H7 (cell line): ENCODE data around the gene RNF2. TPM values are rescaled to one million over a fixed set of nuclear protein-coding genes. Genes with fewer than 3 reads are reported as not detected.
"Not testable (repeated sequence)": the region's sequence is repeated elsewhere in the genome, so short reads cannot be mapped to it uniquely, and the experiment has no call there.

Source experiments
- DNase-seq: peaks from one replicate; pipeline ENCODE4 v3.0.0; 2012
- H3K27me3 ChIP-seq: 2 replicates; pipeline ENCODE4 v1.6.0; 2011; ENCODE audit warnings: mild to moderate bottlenecking, low read length; ENCODE audit not compliant: control insufficient read depth, insufficient read depth
- H3K36me3 ChIP-seq: replicated peaks from 2 replicates; pipeline ENCODE4 v1.5.1; 2011; ENCODE audit warnings: low read length; ENCODE audit not compliant: control insufficient read depth, insufficient read depth
- H3K4me3 ChIP-seq: 2 replicates; pipeline ENCODE4 v1.5.1; 2011; ENCODE audit warnings: low read depth, mild to moderate bottlenecking, control low read depth, low read length, moderate library complexity; ENCODE audit not compliant: insufficient read depth
- total RNA-seq: library from RNA; depleted of rRNA; stranded (reverse); fragments of >200 nt; shearing (Covaris generic); gene quantifications from 2 replicates; pipeline ENCODE4 v1.2.3, GENCODE V29; 2014

The RNF2 gene
- total RNA-seq, 1 experiment from 2014 or later: 41.3 TPM

DNA sequence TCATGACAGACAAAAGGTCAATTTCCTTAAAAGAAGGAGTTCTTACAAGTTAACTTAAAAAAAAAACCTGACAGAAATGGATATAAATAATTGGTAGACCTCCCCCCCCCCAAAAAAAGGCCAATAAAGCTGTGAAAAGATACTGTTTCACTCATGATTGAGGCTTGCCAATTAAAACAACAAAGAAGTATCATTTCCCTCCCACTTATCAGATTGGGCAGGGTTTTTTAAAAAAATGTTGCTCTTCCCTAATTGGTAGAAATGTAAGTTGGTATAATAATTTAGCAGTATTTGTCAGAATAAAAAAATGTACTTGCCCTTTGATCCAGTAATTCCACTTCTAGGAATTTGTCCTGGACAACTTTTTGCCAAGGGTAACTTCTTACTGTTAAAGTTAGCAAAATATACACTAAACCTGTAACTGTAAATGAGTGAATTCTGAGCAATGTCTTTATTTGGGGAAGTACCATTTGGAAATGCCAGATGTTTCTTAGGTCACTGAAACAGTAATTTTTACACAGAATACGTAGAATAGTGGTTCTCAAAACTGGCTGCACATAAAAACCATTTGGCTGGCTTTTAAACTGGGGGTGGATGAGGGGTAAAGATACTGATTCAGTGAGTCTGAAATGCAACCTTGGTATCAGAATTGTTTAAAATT is 17.5 kb downstream of the RNF2 start:
- no peak overlapping the region for H3K4me3 ChIP-seq
- no peaks in the 10 kb centered on the region for H3K36me3 ChIP-seq
- no peak for DNase-seq
- H3K27me3 ChIP-seq: no peaks in the 10 kb centered on the region

DNA sequence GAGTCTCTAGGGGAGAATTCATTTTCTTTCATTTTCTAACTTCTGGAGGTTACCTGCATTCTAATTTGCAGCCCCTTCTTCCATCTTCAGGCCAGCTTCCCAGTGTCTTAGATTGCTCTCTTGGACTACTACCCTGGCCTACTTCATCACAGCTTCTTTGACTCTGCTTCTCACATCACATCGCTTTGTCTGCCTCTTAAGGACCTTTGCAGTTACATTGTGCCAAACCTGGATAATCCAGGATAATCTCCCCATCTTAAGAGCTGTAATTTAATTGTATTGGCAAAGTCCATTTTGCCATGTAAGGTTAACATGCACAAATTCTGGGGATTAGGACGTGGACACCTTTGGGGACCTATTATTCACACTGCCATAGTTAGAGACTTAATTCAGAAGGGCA is 18.4 kb downstream of the RNF2 start:
- no peaks in the 10 kb centered on the region for H3K27me3 ChIP-seq
- H3K4me3 ChIP-seq: no peak overlapping the region
- H3K36me3 ChIP-seq: no peaks in the 10 kb centered on the region
- no peak for DNase-seq

DNA sequence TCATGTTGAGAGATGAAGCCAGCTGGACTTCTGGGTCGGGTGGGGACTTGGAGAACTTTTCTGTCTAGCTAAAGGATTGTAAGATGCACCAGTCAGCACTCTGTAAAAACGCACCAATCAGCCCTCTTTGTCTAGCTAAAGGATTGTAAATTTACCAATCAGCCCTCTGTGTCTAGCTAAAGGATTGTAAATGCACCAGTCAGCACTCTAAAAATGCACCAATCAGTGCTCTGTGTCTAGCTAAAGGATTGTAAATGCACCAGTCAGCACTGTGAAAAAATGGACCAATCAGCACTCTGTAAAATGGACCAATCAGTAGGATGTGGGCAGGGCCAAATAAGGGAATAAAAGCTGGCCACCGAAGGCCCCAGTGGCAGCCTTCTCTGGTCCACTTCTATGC is 19.6 kb downstream of the RNF2 start:
- not testable (repeated sequence) for H3K36me3 ChIP-seq, H3K4me3 ChIP-seq, DNase-seq, H3K27me3 ChIP-seq

DNA sequence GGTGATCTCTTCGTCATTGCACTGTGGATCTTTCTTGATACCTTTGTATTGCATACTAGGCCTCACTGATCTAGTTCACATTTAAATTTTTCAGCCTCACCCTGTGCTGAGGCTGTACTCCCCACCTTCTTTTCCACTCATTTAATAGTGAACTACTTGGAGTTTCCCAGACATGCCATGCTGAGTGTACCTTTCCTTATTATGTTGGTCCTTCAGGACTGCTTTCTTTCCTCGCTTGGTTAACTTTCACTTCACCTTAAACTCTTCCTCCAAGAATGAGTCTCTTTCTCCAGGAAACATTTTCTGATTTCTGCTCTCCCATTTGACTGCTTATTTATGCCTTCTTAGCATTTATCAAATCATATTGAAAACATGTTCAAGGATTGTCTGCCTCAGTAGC is 20.8 kb downstream of the RNF2 start:
- Histone ChIP-seq H3K27me3 (no peaks in the 10 kb centered on the region), H3K36me3 (no peaks in the 10 kb centered on the region), H3K4me3 (no peak overlapping the region)
- DNase-seq: no peak

DNA sequence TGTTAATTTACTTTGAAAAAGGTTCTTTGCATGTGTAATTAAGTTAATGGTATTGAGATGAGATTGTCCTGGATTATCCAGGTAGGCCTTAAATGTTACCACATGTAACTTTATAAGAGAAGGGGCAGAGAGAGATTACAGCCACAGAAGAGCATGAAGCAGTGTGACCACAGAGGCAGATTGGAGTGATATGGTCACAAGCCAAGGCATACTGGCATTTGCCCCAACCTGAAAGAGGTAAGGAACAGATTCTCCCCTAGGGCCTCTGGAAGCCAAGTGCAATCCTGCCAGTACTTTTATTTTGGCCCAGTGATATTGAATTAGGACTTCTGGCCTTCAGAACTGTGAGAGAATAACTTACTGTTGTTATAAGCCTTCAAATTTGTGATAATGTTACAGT is 23.0 kb downstream of the RNF2 start:
- no peaks in the 10 kb centered on the region for H3K27me3 ChIP-seq

DNA sequence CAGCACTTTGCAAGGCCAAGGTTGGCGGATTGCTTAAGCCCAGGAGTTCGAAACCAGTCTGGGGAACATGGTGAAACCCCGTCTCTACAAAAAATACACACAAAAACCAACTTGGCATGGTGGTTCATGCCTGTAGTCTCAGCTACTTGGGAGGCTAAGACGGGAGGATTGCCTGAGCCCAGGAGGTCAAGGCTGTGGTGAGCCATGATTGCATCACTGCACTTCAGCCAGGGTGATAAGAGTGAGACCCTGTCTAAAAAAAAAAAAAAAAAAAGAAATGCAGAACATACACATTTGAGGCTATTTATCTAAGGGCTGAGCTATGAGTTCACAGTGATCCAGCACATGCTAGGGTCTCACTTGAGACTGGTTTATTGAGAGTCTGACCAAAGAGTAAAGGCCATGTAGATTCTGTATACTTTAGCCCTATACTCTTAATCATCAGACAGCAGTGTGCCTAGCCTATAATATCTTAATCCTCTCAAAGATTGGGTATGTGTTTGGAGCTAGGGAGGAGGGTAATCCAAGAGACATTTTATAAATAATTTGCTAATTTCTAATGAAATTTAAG is 23.9 kb downstream of the RNF2 start:
- DNase-seq: no peak
- Histone ChIP-seq H3K36me3 (no peaks in the 10 kb centered on the region), H3K27me3 (no peaks in the 10 kb centered on the region), H3K4me3 (no peak overlapping the region)

More for the DNA sequence above, 23.0 kb downstream of the RNF2 start:
- Histone ChIP-seq H3K4me3 (no peak overlapping the region), H3K36me3 (no peaks in the 10 kb centered on the region)
- no peak for DNase-seq

DNA sequence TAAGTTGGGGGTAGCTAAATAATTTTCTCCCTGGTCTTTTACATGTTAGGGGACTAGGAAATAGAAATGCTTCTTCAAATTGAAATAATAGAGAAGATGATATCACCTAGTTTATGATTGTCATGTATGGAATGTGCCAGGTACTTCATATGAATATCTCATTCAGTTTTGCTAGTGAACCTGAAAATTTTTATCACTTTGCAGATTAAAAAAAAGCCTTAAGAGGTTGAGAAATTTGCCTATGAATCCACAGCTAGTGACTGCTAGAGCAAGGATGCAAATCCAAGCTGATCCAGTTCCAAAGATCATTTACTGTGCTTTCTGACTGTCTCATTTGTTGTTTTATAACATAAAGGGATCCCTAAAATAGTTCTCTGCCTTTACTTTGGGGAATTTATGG is 24.7 kb downstream of the RNF2 start:
- H3K4me3 ChIP-seq: no peak overlapping the region
- H3K36me3 ChIP-seq: no peaks in the 10 kb centered on the region
- H3K27me3 ChIP-seq: no peaks in the 10 kb centered on the region
- no peak for DNase-seq

DNA sequence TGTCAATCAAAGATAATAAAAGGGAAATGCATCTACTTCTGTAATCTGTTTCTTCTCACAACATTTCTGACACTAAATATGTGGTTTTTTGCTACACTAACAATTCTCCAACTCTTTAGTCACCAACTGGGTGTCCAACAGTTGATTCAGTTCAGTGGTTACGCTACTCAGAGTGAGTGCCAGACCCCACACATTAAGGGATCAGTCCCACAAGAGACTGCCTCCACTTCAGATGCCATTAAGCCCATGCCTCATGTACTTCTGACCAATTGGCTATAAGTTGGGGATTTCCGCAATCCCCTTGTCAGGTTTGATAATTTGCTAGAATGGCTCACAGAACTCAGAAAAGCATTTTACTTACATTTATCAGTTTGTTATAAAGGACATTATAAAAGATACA is 28.4 kb downstream of the RNF2 start:
- no peak for DNase-seq
- Histone ChIP-seq H3K4me3 (no peak overlapping the region), H3K36me3 (no peaks in the 10 kb centered on the region), H3K27me3 (no peaks in the 10 kb centered on the region)

DNA sequence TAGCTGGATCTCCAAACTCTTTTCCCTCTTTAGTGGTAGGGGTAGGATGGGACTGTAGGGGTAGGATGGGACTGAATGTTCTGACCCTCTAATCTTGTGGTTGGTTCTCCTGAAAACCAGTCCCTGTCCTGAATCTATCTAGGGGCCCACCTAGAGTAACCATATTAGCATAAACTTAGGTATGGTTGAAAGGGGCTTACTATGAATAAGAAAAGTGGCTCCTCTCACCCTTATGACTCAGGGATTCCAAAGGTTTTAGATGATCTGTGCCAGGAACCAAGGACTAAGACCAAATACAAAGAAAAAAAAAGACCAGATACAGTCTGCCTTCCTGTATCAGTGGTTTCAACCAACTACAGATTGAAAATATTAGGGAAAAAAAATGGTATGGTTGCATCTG is 28.9 kb downstream of the RNF2 start:
- peak; percentile 24 for DNase-seq
- Histone ChIP-seq H3K27me3 (no peaks in the 10 kb centered on the region), H3K36me3 (no peaks in the 10 kb centered on the region), H3K4me3 (no peak overlapping the region)

DNA sequence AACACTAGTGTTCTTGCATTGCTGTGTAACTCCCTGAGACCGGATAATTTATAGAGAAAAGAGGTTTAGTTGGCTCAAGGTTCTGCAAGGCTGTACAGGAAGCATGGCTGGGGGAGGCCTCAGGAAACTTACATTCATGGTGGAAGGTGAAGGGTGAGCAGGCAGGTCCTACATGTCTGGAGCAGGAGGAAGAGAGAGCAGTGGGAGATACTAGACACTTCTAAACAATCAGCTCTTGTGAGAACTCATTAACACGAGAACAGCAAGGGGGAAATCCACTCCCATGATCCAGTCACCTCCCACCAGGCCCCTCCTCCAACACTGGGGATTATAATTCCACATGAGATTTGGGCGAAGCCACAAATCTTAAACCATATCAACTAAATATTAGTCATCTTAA is 30.1 kb downstream of the RNF2 start:
- no peaks in the 10 kb centered on the region for H3K36me3 ChIP-seq
- no peak for DNase-seq
- H3K27me3 ChIP-seq: no peaks in the 10 kb centered on the region
- H3K4me3 ChIP-seq: no peak overlapping the region

DNA sequence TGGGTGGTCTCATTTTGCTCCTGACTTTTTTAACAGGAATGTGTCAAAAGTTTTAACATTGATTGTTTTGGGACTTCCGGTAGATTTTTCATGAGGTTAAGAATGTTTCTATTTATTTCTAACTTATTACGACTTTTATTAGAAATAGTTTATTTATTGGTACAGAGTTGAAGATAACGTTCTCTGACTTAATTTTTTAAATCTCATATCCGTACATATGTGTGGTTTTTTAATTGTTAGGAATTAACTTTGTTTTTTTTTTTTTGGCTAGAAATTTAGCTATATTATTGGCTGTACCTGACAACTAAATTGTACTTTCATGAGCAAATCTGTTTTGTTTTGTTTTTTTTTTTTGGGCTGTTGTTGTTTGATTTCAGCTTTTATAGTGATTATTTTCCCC is 32.0 kb downstream of the RNF2 start:
- Histone ChIP-seq H3K27me3 (no peaks in the 10 kb centered on the region), H3K36me3 (no peaks in the 10 kb centered on the region), H3K4me3 (no peak overlapping the region)
- DNase-seq: no peak

DNA sequence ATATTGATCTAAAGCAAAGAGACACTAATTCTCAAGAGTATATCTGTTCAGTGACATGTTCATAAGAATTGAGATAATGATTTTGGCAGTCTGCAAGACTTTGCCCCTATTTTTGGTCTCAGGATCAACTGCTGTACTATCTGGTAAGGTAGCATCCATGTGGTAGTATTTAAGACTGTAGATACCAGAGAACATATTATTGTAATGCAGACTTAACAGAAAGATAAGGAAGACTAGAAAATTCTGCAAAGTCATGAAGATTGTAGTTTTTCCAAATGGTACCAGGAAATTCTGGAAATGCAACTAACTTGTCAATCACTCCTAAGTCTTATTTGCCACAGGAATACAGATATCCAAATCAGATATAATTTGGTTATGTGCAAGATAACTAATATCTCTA is 35.1 kb downstream of the RNF2 start:
- Histone ChIP-seq H3K27me3 (no peaks in the 10 kb centered on the region), H3K4me3 (no peak overlapping the region), H3K36me3 (no peaks in the 10 kb centered on the region)
- DNase-seq: no peak

DNA sequence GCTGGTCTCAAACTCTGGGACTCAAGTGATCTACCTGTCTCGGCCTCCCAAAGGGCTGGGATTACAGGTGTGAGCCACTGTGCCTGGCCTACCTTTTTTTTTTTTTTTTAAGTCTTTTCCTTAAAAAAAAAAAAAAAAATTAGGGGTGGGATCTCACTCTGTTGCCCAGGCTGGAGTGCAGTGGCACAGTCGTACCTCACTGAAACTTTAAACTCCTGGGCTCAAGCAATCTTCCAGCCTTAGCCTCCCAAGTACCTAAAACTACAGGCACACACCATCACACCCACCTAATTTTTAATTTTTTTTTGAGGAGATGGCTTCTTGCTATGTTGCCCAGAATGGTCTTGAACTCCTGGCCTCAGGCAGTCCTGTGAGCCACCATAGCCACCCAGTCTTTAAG is 38.5 kb downstream of the RNF2 start:
- H3K27me3 ChIP-seq: no peaks in the 10 kb centered on the region
- DNase-seq: no peak

DNA sequence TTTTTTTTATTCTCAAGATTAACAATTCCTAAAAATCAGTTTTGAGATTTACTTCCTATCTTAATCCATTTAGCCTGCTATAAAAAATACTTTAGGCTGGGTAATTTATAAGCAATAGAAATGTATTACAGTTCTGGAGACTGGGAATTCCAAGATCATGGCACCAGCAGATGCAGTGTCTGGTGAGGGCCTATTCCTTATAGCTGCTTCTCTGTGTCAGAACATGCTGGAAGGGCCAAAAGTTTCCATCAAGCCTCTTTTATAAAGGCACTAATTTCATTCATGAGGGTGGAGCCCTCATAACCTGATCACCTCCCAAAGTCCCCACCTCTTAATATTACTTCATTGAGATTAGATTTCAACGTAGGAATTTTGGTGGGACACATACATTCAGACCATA is 41.7 kb downstream of the RNF2 start:
- no peaks in the 10 kb centered on the region; the same call in none of the 2 replicates for H3K36me3 ChIP-seq
- DNase-seq: no peak
- H3K27me3 ChIP-seq: no peaks in the 10 kb centered on the region
- H3K4me3 ChIP-seq: no peak overlapping the region

More for the DNA sequence above, 38.5 kb downstream of the RNF2 start:
- no peaks in the 10 kb centered on the region; the same call in none of the 2 replicates for H3K36me3 ChIP-seq
- H3K4me3 ChIP-seq: no peak overlapping the region

DNA sequence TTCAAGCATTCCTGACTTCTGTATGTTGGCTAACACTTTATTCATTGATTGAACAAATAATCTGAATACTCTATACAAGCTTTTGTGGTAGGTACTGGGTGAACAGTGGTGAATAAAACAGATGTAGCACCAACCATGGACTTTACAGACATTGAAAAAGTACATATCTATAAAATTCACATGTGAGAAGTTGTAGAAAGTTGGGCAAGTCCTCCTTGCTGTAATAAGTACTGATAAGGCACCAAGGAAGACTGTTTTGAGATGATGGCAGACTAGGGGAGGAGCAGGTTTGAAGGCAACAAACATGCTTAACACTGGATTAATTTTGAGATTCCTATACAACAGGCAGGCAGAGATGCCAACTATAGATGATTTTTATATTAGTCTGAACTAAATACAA is 42.4 kb downstream of the RNF2 start:
- no peaks in the 10 kb centered on the region for H3K27me3 ChIP-seq
- no peak overlapping the region for H3K4me3 ChIP-seq
- DNase-seq: no peak
- no peaks in the 10 kb centered on the region; the same call in none of the 2 replicates for H3K36me3 ChIP-seq

DNA sequence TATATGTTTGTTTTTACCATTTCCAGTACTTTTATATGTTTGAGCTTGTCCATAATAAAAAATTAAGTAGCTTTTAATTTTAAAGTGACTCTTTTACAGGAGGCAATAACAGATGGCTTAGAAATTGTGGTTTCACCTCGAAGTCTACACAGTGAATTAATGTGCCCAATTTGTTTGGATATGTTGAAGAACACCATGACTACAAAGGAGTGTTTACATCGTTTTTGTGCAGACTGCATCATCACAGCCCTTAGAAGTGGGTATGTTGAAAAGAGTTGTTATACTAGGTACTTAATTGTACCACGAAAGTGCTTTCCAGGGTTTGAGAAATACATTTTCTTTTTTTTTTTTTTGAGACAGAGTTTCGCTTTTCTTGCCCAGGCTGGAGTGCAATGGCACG is 46.1 kb downstream of the RNF2 start:
- no peak overlapping the region for H3K4me3 ChIP-seq
- no peaks in the 10 kb centered on the region; the same call in none of the 2 replicates for H3K36me3 ChIP-seq
- no peak for DNase-seq
- H3K27me3 ChIP-seq: no peaks in the 10 kb centered on the region
